GM19463 (cell line): Measurements from ENCODE around the gene SMG6.

ENCODE experiments used
- ATAC-seq: cut with Tn5 transposase; IDR thresholded peaks from one replicate; pipeline ENCODE4 v1.9.1; 2021; ENCODE audit warnings: mild to moderate bottlenecking, moderate library complexity; ENCODE audit not compliant: unreplicated experiment

SMG6 gene

DNA sequence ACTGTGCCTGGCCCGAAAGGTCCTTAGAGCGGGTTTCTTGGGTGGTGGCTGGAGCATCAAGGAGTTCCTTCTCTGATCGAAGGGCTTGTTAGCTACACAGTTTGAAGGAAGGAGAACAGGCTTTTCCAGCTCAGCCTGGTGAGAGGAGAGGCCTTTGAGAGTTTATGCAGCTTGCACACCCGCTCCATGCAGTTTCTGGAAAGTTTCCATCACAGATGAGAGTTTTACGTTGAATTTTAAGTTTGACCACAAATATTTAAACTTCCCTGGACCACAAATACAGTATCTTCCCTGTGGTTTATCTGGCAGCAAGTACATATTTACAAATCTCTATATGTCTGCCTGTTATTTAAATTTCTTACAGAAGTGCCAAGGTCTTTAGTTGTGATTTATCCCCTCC lies 191.9 kb downstream of the SMG6 start:
- ATAC-seq, result no peak

DNA sequence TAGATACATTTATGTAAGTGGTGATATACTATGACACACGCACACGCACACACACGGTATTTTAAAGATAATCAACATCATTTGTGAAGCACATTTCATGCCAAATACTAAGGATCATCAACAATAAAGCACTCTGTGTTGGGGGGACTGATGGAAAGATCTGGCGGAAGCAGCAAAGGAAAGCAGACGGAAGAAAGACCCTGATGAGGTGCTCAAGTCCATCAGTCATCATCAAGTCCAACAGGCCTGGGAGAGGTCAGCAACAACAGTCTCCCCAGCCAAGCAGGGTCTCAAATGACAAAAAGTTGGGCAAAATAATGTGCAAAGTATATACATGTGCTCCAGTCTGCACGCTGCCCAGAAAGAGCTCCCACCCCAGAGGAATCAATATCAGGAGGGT lies 193.1 kb downstream of the SMG6 start:
- ATAC-seq, result no peak

DNA sequence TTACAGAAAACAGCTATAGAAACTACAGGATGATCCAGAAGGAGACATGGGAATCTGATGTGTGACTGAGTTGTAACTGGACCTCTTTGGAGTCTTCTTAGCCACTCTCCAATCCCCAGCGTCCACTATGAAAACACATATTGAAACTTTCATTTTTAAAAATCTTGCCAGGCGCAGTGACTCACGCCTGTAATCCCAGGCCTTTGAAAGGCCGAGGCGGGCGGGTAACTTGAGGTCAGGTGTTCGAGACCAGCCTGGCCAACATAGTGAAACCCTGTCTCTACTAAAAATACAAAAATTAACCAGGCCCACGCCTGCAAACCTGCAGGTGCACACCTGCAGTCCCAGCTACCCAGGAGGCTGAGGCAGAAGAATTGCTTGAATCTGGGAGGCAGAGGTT lies 195.4 kb downstream of the SMG6 start:
- no peak for ATAC-seq

DNA sequence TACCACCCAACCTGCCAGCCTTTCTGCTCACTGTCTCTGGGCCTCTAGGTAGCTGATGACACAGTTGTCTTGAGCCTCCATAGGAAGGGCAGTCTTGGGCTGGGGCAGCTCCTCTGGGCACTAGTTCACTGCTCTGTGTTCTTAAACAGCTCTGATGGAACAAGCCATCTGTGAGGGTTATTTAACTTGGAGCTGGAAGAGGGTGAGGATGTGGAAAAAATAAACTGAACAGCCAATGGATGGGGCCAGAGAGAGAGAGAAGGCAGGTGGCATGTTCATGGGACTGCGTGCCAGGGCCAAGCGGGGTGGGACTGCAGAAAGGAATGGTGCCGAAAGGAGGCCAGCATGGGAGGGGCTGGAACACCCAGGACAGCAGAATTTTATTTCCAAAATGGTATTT lies 196.1 kb downstream of the SMG6 start:
- ATAC-seq, result no peak

DNA sequence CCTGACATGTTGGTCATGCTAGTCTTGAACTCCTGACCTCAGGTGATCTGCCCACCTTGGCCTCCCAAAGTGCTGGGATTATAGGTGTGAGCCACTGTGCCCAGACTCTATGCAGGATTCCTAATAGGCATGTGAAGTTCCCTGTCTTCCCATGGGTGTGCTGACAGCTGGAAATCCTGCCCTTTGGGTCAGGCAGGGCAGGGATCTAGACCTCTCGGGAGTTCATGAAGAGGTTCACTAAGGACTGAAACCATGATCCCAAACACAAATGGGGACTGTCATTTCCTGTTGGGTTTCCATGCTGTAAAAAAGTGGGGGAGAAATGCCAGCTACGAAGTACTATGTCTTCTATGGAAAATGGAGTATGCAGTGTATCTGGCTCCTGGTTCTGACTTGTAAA lies 196.5 kb downstream of the SMG6 start:
- no peak for ATAC-seq

DNA sequence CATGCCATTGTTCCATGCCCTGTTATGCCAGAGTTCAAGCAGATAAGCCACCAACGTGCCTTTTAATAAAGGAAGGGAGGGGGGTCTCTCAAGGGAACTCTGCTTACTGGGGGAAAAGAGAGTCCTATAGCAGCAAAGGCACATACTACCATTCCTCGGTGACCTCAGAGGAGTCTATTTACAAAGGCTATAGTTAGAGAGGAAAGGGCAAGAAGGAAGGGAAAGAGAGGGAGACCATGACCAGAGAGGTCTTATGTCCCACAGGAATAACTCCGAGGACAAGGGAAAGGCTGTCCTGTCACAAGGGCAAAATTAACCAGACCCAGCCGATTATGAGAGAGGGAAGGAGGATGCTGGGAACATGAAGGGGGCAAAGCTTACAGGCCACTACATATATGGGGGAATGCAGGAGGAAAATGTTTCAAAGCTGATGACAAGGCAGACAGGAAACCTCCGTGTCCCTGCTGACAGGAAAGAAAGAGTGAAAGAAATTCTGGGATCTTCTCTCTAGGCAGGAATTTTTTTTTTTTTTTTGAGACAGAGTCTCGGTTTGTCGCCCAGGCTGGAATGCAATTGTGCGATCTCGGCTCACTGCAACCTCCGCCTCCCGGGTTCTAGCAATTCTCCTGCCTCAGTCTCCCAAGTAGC lies 197.2 kb downstream of the SMG6 start:
- no peak for ATAC-seq

DNA sequence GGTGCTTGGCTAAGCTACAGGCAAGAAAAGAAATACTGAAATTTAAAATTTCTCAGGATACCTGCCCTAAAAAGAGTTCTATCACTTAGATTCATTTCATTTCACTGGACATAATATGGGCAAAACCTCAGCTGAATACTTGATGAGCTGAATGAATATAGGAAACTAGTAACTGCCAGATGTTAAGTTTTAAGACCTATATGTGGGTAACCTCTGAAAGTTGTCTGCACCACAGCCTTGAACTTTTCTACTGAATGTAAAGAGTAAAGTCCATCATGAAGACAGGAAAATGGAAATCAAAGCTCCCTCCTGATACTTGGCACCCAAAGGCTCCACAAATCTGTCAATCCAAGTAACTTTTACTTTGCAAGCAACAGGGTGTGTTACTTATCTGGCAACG lies 197.9 kb downstream of the SMG6 start:
- no peak for ATAC-seq

DNA sequence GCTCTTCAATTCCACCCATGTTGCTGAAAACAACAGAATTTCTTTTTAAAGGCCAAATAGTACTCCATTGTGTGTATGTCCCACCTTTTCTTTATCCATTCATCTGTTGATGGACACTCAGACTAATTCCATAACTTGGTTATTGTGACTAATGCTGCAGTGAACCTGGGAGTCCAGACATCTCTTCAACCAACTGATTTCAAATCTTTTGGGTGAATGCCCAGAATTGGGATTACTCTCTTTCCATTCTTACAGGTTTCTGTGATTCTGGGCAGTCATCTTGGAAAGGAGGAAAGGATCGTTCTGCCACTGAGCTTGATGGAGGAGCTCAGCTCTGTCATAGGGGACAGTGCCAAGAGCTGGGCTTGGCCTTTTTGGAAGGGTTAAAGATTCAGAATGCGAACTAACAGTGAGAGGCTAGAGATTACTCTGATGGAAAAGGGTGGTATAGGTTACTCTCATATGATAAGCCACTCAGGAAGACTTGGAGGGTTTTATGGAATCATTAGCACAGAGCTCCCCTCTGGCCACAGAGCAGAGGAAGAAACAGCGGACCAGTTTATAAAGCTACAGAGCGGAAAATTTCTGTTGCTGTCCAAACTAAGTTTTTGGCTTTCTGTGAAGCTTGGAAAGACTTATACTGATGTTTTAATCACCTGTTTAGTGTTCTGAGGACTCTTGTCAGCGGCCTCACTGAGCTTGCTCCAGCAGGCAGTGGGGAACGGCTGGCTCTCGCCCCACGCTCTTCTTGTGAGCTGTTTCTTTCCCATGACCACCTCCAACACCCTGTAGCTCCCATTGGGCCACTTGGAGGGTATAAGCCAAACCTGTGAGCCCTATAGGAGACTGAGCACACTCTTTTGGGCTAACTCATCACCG lies 200.4 kb downstream of the SMG6 start:
- ATAC-seq, result no peak

DNA sequence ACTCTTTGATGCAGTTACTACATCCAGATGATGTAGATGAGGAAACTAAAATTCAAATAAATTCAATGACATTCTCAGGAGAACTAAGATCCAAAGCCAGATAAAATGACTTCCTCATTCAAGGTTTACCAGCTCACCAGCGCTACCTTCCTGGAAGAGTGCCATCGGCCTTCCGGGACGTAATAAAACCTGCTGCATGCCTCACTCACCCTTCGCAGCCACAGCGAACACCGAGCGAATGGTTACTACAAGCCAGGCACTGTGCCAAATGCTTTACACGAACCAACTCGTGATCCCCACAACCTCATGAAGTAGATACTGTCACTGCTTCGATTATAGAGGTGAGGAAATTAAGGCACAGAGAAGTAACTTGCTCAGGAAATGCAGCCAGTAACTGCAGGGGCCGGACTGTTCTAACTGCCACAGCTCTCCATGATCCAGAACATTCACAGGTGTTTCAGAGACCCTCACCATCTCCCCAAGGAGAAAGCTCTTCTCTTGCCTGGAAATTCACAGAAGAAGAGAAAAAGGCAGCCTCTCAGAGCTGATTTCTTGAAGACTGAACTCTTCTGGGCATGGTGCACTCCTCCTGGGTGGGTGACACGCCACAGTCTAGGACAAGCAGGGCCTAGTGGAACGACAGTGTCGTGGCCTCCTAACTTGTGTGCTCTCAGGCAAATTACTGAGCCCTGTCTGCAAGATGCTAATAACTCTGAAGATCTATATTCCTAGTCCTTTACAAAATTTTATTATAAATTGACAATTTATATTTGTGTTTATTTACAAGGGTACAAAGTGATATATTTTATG lies 201.9 kb downstream of the SMG6 start:
- no peak for ATAC-seq

DNA sequence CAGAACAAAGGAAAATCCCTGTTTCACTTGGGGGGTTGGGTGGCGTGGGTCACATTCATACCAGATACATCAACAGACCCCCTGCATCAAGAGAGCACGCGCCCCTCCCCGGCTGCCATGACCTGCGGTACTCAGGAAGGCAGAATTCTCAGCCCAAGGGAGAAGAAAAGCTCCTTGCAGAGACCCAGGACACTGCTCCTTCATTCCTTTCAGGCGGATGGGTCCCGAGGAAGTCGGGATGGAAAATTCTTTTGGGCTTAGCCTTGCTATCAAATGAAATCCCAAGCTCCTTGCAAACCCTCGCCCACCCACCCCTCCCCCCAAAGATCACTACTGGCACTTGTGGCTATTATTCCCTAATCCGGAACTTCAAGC lies 208.1 kb downstream of the SMG6 start:
- no peak for ATAC-seq

DNA sequence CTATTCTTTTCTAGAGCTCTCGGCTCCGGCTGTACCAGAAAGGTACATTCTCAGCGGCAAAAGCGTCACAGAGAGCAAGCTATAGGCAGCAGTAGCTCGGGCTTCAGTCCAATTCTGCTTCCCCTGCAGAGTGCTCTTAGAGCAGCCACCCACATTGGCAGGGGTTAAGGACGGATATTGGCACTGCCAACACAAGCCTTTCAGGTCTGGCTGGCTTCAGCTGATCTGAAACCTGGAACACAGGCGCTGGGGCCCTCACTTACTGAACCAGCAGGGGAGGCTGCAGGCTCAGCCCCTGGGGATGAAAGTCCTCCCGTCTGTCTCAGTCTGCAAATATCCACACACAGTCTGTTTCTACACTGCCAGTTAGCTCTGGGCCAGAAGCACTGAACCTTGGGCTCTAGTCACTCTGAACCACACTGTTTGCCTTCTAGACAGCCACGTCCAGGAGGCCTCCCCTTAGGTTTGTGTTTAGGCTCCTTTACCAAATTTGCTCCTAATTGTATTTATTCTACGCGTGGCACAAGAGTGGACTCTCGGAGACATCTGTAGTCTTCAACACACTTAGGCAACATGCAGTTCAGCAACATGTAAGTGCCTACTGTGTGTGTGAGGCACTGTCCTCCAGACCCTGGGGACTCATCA lies 208.6 kb downstream of the SMG6 start:
- no peak for ATAC-seq

DNA sequence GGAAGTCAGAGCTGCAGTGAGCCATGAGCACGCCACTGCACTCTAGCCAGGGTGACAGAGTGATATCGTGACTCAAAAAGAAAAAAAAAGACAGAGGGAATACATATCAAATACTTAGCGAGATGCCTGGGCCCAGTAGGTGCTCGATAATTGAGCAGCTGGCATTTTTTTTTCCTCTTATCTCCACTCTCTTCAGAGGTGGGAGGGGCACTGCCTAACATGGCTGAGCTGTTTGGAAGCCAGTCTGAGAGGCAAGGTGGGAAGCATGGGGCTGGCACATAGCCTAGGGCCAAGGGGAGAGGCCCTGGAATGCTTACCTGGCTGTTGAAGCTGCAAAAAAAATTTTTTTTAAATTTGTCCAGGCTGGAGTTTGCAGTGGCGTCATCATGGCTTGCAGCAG lies 210.2 kb downstream of the SMG6 start:
- no peak for ATAC-seq

DNA sequence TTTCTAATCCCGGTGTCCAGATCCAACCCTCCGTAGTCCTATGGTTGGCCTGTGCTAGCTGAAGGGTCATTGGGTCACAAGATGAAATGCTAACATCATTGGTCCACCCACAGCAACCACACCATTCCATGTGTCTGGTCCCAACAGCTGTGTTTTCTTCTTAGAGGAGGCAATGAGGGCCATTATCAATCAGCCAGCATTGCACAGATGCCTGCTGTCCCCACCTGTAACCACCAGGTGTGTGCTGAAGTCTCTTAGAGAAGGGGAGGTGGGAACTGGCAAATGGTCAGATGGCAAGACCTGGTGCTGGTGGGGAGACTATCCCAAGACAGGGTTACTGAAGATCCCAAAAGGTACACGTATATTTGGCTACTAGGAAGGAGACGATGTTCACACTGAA lies 211.3 kb downstream of the SMG6 start:
- ATAC-seq, result no peak

DNA sequence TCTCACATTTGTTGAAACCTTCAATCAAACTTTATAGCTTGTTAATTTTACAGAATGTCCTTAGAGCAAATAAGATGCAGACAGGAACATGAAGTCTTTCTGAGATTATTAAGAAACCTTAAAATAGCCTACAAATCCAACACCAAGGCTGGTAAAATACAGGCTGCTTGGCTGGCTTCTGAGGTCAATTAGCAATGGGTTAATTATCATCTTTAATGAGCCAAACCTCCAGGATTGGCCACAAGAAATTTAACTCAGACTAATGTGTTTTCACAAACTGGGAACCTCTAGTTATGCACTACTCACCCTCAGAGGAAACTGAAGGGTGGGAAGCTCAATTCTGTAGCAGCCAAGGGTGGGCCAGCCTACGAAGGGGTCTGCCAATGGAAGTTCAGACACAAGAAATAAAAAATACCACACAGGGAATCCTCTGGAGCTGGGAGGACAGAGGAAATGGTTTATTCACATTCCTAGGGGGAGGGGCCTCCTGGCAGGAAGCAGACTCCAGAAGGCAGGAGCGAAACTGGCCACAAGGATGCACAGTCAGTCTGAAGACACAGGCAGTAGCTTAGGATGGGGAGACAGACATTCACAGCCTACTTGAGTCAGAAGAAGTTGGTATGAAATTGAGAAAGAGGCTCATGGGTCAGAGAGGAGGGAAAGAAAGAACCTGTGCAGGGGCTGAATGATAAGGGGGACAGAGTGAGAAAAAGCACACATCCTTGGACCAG lies 212.6 kb downstream of the SMG6 start:
- ATAC-seq, result no peak

DNA sequence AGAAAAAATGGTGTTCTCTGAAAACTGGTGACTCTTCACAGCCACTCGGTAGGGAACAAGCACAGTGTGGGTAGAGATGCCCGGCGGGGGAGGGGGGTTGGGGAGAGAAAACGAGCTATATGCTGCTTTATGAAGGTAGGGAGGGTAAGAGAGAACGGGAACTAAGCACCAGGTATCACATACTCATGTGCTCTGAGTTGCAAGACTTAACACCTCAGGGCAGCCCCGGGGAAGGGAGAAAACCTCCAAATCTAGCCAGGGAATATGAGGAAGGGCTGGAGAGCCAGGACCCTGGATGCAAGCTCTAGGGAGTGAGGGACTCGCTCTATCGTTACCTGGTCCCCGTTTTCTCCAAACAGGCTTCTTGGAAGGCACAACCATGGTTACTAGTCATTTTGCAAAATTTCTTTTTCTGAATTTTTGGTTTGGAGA lies 213.4 kb downstream of the SMG6 start:
- ATAC-seq, result no peak

DNA sequence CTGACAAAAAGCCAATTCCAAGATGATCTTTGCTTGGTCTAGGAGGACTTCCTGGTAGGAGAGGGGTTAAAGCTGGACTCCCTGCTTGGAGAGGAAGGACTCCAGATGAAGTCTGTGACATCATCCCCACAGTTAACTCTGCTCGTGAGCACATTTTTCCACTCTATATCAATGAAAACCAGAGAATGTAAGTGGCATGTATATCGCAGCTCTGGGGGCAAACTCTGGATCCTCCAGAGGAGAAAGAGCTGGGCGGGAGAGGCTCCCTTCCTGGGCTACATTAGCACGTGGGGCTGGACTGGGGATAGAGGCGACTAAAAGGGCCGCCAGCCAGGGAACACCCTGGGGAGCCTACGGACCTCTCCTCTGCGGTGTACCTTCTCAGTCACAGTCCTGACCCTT lies 214.6 kb downstream of the SMG6 start:
- ATAC-seq, result peak; percentile 8

DNA sequence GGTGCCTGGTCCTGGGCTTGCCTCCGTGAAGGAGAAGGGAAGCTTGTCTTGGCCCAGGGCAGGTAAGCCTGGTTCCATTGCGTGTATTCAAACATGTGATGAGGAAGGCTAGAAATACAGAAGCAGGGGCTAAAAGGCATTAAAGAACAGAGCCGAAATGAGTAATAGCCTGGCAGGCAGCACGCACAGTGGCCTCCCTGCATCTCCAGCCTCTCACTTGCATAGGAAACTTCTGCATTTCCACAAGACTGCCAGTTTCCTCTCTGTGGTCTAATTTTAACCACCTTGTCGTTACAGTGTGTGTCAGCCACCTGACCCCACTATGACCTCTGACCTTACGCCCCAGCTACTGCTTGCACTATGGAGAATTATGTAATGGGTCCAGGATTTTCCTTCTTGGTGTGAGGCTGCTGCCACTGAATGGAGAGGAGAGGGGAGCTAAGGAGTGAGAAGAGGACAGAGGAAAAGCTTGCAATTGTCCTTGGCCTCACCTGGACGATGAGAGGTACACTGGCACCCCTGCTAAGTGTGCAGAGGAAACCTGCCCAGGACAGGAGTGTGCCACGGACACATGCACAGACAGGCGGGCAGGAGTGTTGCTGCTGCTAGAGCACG lies 215.9 kb downstream of the SMG6 start:
- ATAC-seq, result no peak

DNA sequence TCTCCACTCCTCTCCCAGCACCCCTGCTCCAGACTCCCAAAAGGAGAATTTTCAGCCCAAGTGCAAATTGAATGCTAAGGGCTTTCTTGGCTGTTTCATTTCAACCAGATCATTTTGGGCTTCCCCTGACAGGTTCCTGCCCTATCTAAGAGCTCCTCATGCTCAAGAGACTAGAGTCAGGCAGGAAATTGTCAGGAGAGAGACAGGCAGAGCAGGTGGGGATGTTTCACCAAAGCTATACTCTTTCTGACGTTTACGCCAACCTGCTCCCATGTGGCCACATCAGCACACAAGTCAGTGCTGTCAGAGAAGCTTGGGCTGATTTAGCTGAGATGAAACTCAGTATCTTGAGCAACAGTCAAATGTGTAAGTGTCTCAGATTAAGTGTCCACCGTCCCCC lies 217.3 kb downstream of the SMG6 start:
- no peak for ATAC-seq

DNA sequence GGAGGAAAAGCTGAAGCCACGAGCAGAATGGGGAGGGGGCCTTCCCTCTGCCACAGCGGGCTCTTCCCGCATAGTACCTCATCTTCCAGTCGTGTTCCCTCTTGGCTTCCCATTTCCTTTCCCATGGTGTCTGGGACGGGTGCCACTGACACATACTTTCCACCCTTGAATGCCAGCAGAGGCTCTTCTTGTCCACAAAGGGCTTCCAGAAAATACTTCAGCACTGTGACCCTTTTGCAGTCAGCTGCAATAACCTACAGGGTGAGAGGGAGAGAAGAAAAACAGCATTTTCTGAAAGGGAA lies 218.0 kb downstream of the SMG6 start:
- ATAC-seq, result no peak
